GM18909 (cell line): ENCODE data around the gene HLCS.
"Not testable (repeated sequence)": the region's sequence is repeated elsewhere in the genome, so short reads cannot be mapped to it uniquely, and the experiment has no call there.

ENCODE experiments used
- ATAC-seq: cut with Tn5 transposase; IDR thresholded peaks from one replicate; pipeline ENCODE4 v1.9.1; 2021; ENCODE audit warnings: mild to moderate bottlenecking; ENCODE audit not compliant: unreplicated experiment, poor library complexity

HLCS gene

DNA sequence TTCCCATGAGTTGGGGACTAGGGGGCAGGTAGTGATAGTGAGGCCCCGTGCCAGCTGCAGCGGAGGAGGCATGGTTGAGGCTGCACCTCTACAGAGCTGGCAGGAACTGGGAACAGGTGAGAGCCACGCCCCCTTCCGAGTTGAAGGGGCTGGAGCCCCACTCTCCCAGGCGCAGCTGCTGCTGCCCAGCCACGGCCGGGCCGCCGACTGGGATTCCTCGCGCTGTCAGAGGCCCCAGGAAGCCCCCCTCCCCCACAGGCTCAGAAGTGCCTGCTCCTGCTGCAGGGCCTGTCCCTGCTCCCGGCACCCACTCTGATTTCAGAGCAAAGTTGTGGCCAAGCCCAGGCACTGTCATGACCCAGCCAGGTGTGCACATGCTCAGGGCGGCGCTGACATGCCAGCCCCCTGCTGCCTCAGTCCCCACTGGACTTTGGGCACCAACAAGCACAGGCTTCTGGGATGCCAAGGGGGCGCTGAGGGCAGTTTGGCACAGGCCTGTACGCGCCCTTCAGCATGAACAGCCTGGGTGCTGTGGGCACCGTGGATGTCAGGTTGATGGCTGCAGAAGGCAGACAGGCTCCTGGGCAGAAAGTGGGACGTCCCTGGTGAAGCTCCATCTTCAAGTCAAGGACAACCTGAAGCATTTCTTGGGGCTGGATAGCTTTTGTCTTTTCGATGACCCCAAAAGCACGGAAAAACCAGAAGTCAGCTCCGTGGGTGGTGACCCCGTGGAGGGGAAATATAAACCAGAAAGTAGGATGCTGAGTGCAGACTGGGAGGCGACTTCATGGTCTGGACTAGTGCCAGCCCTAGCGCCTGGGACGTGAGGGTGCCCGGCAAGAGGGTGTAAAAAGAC, 146.1 kb downstream of the HLCS start:
- ATAC-seq, result no peak

DNA sequence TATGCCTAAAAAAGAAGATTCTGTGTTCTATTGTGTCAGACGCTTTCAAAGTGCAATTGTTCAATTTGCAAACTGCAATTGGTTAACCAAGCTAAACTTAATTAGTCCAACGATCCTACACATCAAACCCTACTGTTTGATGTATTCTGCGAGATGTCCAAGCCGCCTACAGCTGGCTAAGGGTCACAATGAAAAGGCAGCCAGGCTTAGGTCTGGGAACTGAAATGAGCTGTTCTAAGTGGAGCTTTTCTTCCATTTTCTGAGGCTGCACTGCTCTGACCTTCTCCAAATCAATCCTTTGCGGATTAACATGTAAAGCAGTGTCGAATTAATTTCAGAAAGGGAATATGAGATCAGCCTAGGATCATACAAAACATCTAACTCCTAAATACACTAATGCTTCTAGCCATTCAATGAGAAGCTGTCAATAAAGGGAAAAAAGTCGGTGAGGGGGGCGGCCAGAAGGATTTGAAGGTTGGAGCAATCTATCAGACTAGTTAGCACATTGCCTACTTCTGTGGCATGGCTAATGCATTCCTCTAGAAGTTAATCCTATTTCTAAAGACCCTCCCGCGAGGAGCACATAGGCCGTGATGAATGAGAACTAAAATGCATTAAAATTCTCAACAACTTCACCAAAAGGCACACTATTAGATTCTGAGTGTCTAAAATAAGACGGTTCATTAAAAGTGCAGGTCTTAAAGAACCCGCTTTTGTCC, 148.6 kb downstream of the HLCS start:
- ATAC-seq, result no peak

DNA sequence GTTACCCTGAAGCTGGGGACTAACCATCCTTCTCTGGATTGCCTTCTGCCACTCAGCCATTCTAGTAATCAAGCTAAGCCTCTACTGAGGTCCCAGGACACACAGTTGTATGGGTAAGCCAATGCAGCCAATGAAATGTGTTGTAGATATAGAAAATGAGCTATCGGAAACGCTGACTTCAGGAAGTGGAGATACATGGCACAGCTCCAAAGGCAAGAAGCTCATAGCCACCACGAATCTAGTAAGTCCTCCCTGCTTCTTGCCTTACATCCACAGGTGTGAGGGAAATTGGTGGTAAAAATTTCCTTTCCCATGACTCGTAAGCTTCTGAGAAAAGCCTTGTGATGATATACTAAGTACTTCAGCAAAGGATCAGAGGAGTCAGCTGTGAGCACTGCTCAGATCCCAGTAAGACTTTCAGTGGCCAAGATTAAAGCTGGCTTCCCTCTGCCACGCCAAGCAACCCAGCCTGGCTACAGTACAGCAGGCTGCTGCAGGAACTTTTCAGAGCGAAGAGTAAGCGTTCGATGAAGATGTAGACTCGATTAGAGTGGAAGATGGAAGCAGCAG, 149.8 kb downstream of the HLCS start:
- no peak for ATAC-seq

DNA sequence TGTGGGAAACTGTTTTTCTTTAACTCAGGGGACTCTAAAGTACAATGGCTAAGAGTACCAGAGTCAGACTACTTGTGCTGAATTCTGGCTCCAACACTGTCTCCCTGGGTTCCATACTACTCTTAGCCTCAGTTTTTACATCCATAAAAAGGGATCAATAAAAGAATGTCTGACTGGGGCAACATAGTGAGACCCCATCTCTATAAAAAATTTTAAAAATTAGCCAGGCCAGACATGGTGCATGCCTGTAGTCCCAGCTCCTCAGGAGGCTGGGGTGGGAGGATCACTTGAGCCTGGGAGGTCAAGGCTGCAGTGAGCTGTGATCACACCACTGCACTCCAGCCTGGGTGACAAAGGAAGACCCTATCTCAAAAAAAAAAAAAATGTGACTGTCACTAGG, 150.4 kb downstream of the HLCS start:
- not testable (repeated sequence) for ATAC-seq

DNA sequence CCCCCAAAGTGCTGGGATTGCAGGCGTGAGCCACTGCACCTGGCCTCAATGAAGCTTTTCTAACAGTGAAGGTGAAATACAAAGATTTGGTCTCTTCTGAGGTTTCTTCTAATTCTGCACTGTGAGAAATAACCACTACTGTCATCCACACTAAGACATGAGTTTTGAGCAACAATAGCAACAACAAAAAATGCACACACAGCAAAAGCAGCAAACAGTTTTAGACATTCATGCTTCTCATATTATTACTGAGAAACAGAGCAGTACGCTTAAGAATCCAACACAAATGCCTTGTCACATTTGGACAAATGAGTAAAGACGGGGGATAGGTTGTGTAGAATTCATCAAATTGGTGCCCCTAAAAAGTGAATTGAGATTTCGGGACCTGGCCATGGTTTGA, 151.2 kb downstream of the HLCS start:
- no peak for ATAC-seq

DNA sequence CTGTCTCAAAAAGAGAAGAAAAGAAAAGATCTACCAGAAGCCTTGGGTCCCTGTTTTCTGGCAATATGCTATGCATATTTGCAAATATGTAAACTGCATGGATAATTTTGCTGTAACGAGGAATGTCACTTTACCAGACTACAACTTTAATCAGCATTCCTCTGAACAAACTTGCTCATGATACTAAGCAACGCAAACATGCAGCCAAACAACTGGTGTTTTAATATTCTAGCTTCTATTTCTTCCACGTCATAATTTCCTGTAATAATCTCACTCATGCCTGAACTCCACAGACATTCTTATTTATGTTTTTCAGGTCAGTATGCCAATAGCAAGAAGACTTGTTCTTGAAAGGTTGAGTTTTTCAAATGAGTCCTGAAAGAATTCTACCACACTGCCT, 153.4 kb downstream of the HLCS start:
- ATAC-seq, result no peak

DNA sequence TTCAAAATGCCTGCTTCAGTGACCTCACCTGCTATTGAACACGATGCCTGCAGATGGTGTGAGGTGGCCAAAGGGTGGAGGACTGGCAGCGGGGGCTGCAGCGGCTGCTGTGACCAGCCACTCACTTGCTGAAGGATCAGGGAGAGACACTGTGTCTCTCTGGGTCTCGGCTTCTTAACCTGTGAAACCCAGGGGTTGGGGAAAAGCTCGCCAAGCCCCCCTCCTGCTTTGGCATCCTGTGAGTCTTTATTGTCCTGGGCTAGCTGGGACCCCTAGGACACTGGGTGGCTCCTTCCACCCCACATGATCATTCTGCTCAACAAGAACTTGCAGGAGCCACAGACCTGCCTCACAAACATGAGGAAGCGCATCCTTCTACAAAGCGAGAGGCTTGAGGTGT, 154.7 kb downstream of the HLCS start:
- no peak for ATAC-seq

DNA sequence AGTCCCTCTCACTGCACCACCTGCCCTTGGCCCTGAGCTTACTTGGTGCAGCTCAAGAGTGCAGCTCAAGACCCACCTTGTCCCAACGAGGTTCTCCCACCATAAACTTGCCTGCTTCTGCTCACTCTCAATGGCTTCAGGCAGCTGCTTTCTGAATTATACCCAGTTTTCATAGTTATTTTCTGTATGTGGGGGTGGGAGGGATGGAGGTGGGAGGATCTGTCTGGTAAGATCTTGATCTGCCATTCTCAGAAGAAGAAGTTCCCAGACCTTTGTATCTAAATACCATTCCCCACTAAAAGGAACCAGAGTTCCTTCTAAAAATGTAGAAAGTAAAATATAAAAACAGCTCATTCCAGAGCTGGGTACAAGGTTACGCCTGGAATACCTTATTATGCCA, 156.0 kb downstream of the HLCS start:
- no peak for ATAC-seq

DNA sequence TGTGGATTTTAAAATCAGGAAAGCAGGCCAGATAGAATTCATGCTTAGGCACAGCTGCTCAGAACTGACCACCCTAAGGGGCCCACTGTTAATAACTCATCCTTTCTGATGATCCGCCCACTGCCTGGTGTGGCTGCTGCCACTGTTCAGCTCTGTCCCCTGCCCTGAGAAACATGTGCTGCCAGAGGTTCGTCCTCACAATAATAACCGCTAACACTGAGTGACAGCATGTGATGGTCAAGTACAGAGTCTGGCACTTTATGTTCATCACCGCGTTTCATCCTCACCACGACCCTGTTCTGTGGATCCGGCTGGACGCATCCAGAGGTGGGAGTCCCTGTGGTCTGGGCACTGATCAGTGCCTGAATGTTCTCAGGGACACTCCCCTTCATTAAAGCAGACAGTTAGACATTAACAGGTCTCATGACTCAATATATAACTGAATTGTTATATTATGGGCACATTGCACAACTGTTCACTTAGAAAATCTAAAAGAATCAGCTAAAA, 159.0 kb downstream of the HLCS start:
- no peak for ATAC-seq

DNA sequence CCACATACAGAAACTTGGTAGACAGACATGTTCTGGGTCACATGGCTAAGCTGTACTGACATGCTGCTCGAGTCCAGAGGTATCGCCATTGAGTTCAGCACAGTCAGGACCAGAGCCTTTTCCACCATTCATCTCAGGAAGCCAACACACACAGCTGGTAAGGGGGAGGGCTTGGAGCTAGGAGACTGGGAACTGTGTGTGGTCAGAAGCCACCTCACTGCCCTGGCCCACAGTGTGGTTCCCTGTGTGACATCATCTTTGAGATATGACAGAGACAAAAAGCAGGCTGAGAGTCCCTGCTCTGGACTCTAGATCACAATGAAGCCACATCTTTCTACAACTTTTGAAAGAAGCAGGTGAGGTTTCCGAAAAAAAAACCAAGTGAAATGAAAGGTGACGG, 160.4 kb downstream of the HLCS start:
- ATAC-seq, result no peak

DNA sequence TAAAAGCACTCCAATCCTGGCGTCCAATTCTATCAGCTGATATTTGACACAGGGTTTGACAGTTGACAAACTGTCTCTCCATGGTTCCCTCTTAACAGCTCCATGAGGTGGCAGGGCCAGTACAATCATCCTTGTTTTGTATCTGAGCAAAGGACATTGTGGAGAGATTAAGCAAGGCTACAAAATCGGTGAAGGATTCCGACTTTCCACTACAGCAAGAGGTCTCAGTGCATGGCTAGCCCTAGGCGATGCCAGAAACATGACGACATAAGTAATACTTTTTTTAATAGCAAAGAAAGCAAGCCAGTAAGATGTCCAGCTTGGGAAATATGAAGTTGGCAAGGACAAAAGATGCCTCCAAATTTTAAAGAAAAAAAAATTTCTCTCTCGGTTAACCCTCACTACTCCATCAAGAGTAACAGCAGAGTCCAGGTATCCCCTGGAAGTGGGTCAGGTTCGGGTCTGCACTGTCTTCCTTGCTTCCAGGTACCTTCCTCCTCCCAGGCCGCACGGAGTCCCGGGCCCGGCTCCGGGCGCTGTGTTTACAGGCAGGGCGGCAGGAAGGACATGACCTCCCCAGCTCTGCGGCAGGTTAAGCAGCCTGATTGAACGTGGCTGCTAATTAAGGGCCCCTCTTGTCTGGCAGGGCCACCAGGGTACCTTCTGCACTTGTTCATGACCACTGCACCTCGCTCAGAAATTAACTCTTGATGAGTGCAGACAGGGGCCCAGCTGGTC, 161.4 kb downstream of the HLCS start:
- no peak for ATAC-seq

DNA sequence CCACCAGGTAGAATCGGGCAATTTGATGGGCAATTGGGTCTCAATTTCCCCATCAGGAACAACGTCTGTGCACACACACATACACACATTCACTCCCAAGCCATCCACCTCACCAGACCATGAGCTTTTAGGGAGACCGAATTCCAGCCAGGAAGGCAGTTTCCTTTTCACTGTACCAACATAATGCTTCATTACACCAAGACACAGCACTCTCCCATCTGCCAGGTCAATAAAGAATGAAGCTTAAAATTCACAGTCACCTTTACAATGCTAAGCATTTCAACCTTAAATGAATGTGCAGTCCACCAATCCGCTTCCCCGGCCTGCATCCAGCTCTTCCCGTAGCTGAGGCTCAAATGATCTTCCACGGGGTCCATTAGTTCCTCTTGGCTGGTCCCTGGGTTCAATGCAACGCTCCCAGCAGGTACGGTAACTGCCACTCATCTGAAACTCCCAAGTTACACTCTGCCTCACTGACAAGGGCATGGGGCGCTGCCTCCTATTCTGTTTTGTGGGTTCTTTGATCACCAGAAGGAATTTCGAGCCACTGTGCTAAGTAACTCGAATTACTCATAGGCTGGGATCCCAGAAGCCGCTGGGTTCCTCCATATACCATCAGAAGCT, 162.5 kb downstream of the HLCS start:
- no peak for ATAC-seq

DNA sequence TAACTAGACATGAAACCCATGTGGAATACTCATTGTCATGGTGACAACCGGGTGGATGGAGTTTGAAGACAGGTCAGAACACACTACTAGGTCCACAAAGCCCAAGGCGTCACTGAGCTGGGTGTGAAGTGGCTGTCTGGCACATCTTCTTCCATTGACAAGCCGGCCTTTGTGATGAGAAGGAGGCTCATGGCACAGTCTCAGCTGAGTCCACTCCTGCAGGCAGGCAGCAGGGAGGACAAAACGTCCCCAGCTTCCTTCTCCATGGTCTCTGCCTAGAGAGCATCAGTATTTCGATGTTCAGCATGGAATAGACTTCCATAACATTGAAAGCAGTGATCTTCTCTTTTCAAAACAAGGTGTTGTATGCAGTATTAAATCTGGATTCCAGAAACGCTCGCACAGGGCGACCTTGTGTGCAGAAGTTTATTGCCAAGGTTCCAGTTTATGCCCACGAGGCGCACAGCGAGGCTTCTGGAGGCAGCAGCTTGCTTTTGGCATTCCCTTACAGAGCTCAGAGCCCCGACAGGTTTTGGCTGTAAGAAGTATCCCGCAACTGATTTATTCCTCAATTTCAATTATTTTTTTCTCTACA, 163.3 kb downstream of the HLCS start:
- no peak for ATAC-seq

DNA sequence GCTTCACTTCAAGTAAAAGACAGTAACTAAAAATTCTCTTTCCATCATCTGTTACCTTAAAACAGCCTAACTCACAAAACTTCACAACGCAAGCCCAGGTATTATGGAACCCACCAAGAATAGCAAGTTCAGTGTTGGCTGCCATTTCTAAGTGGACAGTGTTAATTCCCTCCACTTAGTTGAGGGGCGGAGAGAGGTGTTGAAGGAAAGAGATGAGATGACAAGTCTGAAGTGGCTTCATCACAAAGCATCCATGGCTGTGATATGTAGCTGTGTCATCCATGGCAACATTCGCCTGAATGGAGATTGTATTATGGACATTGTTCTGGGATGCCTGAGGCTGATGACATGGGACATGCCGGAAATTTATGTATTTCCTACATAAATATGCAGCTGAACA, 165.7 kb downstream of the HLCS start:
- ATAC-seq, result no peak

DNA sequence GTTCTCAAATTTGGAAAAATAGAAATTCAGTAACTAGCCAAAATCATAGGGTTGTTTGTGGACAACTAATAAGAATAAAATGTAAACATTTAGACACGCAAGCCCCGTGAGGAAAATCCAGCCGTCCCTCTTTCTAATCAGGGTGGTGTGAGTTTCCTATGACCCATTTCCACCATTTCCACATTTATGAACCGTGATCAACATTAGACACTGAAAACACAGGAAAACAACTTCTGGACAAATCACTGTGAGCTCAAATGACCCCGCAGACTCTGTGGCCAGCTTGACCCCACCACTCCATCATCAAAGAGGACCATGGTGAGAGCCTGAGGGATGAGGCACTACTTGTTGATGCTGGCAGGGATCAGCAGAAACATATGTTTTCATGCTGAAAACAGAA, 166.6 kb downstream of the HLCS start:
- no peak for ATAC-seq

DNA sequence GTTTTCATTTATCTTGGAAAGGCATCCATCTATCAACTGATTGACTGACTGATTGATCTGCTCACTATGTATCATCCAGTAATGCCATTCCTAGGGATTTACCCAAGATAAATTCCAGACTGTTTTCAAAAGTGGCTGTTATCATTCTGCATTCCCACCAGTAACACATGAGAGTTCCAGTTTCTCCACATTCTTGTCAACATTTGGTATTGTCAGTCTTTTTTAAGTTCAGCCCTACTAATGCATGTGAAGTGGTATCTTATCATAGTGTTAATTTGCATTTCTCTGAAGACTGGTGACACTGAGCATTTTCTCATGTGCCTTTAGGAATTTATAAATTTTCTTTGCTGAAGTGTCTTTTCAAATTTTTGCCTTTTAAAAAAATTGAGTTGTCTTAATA, 168.0 kb downstream of the HLCS start:
- ATAC-seq, result no peak

DNA sequence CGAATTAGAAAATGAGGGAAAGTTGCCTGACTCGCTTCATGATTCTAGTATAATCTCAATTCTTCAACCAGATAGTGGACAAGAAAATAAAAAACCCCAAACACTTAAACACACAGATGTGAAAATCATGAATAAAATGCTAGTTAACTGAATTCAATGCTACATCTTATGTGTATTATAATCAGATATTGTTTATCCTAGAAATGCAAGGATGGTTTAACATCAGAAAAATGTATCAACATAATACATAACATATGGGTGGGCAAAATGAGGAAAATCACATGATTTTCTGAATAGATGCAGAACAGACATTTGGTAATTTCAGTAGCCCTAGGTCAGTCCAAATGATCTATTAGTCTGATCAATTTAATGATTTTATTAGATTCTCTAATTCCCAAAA, 170.4 kb downstream of the HLCS start:
- ATAC-seq, result no peak

DNA sequence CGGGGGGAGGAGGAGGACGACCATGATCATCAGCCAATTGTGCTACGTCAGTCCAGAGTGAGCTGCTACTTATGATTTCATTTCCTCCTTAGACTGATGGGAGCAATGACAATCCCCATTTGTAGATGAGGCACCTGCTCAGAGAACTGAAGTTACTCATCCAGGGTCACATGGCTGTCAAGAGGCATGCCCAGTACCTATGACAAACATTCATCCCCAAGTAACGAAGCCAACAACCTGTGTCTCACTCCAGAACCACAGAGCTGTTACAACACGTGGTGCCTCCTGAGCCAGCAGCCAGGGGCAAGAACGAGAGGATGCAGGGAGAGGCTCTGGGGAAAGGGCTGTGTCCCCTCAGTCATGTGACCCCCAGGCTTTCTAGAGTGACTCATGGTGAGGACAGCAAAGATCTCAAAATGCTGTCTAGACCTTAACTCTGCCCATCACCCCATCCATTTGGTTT, 173.9 kb downstream of the HLCS start:
- ATAC-seq, result no peak

DNA sequence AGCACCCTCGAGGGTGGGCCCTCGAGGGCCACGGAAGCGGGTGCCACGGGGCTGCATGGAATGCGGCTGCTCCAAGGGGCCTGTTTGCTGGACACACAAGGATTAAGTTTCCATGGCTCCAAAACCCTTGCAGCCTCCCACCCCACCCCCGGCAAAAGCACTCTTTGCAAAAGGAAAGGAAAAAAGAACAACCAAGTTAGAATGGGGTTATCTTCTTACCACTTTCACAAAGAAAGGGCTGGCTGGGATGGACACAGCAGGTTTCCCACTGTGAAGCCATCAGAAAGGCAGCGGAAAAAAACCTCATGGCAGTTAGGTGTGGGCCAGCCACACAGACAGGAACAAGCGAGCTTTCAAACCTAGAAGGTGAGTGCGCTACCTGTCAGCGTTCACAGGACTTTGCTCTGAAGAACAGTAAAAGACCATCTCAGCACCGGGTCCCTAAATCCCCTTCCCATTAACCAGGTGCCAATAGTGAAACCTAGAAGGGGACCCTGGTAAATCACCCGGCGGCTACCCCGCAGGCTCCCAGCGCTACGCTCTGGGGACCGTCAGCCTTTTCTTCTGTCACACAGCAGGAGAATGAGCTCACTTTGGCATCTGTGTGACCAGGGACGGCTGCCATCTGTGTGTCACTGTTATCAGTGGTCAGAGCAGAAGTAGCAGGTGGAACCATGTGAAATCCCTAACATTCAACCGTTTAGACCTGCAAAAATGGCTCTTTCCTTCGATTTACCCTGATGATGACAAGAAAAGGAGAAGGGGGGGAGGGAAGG, 174.6 kb downstream of the HLCS start:
- no peak for ATAC-seq
